ENCODE data around the gene DIDO1.

DNA sequence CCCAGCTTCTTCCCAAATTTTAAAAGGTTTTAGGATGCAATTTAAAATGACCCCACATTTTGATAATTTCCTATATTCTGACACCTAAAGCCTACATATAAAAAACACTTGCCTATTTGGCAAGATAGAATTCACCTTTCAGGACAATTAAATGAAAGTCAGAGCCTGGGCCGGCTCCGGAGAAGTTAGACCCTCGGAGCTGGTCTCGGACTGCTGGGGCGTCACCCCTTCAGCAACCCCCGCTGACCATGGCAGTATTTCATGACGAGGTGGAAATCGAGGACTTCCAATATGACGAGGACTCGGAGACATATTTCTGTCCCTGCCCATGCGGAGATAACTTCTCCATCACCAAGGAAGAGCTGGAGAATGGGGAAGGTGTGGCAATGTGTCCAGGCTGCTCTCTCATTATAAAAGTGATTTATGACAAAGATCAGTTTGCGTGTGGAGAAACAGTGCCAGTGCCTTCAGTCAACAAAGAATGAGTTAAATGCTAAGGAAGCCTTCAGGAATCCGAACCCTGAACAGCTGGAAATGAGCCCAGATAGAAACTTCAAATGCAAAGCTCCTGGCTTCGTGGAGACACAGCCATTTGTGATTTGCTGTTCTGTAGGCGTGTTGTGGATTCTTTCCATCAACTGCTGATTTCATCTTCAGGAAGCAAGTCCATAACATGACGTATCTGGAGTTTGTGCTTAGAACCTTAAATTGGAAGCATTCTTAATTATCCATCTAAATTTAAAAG is 80.7 kb downstream of the DIDO1 start:
- no peak for TF ChIP-seq CEBPB (IDR thresholded peaks at IDR 0.05)
- no peak for TF ChIP-seq SMC3 (IDR thresholded peaks at IDR 0.05)
- TF ChIP-seq, protein P1, sequence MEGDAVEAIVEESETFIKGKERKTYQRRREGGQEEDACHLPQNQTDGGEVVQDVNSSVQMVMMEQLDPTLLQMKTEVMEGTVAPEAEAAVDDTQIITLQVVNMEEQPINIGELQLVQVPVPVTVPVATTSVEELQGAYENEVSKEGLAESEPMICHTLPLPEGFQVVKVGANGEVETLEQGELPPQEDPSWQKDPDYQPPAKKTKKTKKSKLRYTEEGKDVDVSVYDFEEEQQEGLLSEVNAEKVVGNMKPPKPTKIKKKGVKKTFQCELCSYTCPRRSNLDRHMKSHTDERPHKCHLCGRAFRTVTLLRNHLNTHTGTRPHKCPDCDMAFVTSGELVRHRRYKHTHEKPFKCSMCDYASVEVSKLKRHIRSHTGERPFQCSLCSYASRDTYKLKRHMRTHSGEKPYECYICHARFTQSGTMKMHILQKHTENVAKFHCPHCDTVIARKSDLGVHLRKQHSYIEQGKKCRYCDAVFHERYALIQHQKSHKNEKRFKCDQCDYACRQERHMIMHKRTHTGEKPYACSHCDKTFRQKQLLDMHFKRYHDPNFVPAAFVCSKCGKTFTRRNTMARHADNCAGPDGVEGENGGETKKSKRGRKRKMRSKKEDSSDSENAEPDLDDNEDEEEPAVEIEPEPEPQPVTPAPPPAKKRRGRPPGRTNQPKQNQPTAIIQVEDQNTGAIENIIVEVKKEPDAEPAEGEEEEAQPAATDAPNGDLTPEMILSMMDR (IDR thresholded peaks at IDR 0.05): no peak
- no peak for TF ChIP-seq EP300 (IDR thresholded peaks at IDR 0.05)
- no peak for TF ChIP-seq KDM1A (IDR thresholded peaks at IDR 0.05; ENCODE audit: low read depth)
- TF ChIP-seq POLR2A (IDR thresholded peaks at IDR 0.05; ENCODE audit: low read length): no peak
- TF ChIP-seq CHD2 (IDR thresholded peaks at IDR 0.05; ENCODE audit: low read length, partially characterized antibody): no peak
- no peak for TF ChIP-seq RCOR1 (IDR thresholded peaks at IDR 0.05; ENCODE audit: low read depth, low read length)

Measured in A549 (cell line).